Activated naive CD4-positive, alpha-beta T cell treated with anti-CD3 and anti-CD28 coated beads, Interleukin-2, amount 10 ng/mL, durations not matched to agents 7 days and 5 days (primary cell): ENCODE data around the gene CAMK2N2.

Experiments
- CTCF ChIA-PET: fragments of 350-600 bp; sonication (Branson Sonifier 250); formaldehyde crosslinking; loops from one replicate; lab custom pipeline; 2021; ENCODE audit warnings: antibody characterized with exemption; lab: Charles Lee
- DNase-seq: peaks from one replicate; pipeline ENCODE4 v3.0.0-alpha.2; 2020
- H3K27ac Mint-ChIP-seq: one replicate; pipeline ENCODE4 v1.8.0; 2021; ENCODE audit warnings: mild to moderate bottlenecking, moderate library complexity, mixed read lengths
- H3K27me3 Mint-ChIP-seq: one replicate; pipeline ENCODE4 v1.8.0; 2021; ENCODE audit warnings: mild to moderate bottlenecking, mixed read lengths
- H3K36me3 Mint-ChIP-seq: one replicate; pipeline ENCODE4 v1.8.0; 2021; ENCODE audit warnings: mixed read lengths
- H3K4me1 Mint-ChIP-seq: one replicate; pipeline ENCODE4 v1.8.0; 2021; ENCODE audit warnings: mixed read lengths
- H3K4me3 Mint-ChIP-seq: one replicate; pipeline ENCODE4 v1.8.0; 2021; ENCODE audit warnings: mild to moderate bottlenecking, moderate library complexity, mixed read lengths
- H3K9me3 Mint-ChIP-seq: one replicate; pipeline ENCODE4 v1.8.0; 2021; ENCODE audit warnings: mixed read lengths

The CAMK2N2 gene

GRCh38 chr3:184231671-184232070 lies 29.7 kb downstream of the CAMK2N2 start:
- H3K4me1 Mint-ChIP-seq: peaks cover 9% of the 10 kb centered on the region
- H3K4me3 Mint-ChIP-seq: peak overlapping the region; percentile 31
- peaks cover 84% of the 10 kb centered on the region for H3K27me3 Mint-ChIP-seq
- no peaks in the 10 kb centered on the region for H3K36me3 Mint-ChIP-seq
- DNase-seq: no peak
- CTCF ChIA-PET: interaction anchor here (0.5 kb wide), 1 partner anchor 20 kb away, joined by 3 read pairs; no protein-coding TSS in a partner anchor
- no peak overlapping the region for H3K27ac Mint-ChIP-seq
- no peaks in the 10 kb centered on the region for H3K9me3 Mint-ChIP-seq

DNA sequence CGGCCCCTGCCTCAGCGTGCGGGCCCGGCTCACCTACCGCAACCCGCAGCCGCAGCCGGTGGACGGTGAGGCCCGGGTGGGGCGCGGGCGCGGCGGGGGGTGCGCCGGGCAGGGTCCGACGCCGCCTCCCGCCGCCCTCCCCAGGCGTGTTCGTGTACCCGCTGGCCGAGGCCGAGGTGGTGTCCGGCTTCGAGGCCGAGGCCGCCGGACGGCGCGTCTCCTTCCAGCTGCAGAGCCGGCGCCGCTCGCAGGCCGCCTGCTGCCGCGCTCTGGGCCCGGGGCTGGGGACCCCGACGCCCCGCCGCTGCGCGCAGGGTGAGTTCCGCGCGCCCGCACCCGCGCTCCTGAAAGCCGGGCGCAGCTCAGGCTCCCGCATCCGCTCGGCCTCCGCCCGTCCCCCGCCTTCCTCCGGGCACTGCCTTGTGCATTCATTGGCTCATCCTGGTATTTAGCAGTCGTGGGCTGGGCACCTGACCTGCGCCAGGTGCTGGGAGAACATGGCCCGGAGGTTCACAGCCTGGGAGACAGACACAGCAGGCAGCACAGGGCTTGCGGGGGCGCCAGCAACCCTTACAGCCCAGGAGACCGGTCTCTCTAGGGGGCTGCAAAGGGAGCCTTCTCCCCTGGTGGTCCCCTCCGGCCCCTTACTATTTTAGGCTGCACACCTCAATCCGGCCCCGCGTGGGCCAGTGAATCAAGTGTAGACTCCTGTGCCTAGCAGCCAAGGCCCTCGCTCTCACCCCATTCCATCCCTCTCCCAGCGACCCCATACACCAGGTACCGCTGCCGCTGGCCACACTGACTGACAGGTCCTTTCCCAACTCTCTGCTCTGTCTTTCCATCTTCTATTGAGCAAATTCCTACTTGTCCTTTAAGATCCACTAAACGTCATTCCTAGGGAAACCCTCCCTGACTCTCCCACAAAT lies 30.5 kb downstream of the CAMK2N2 start:
- peaks cover 92% of the 10 kb centered on the region for H3K27me3 Mint-ChIP-seq
- peak overlapping the region; percentile 12 for H3K27ac Mint-ChIP-seq
- peaks cover 9% of the 10 kb centered on the region for H3K4me1 Mint-ChIP-seq
- no peaks in the 10 kb centered on the region for H3K9me3 Mint-ChIP-seq
- no peaks in the 10 kb centered on the region for H3K36me3 Mint-ChIP-seq
- DNase-seq: no peak
- peak overlapping the region; percentile 31 for H3K4me3 Mint-ChIP-seq
- CTCF ChIA-PET: interaction anchor here (0.5 to 0.9 kb wide), 3 partner anchors 19 to 61 kb away, joined by 3 read pairs; no protein-coding TSS in a partner anchor

DNA sequence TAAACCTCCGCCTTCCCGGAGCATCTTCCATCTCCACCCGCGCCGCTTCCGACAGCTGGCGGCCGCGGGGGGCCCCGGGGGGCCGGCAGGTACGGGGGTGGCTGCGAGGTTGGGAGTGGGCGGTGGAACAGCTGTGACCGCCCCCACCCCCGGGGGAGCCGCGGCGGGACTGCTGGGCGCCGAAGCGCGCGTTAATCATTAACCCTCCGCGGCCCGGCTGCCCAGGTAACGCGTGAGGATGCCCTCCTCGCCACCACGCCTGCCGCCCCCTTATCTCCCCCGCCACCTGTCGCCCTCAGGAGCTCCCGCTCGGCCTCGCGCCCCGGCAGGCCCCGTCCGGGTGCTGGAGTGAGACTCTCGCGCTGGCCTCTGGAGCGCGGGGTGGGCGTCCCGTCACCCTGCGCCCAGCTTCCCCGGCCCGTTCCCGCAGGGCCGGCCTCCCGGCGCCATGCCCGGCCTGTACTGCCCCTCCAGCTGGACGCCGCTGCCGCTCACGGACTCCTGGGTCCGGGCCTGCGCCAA lies 31.2 kb downstream of the CAMK2N2 start:
- CTCF ChIA-PET: interaction anchor here (0.7 to 5.1 kb wide), 3 partner anchors 9 to 62 kb away, joined by 3 to 58 read pairs (median 3); no protein-coding TSS in a partner anchor
- Mint-ChIP-seq H3K27me3 (peaks cover 93% of the 10 kb centered on the region), H3K36me3 (no peaks in the 10 kb centered on the region), H3K4me1 (peaks cover 9% of the 10 kb centered on the region), H3K9me3 (no peaks in the 10 kb centered on the region), H3K27ac (no peak overlapping the region), H3K4me3 (no peak overlapping the region)
- no peak for DNase-seq

GRCh38 chr3:184229394-184230080 lies 31.8 kb downstream of the CAMK2N2 start, which contains the start of gene VWA5B2:
Gene VWA5B2, plus strand, starts transcription at chr3:184229585. Its CDS starts 944 bp downstream, at chr3:184230529.
- CTCF ChIA-PET: interaction anchor here (0.9 to 5.1 kb wide), 4 partner anchors 10 to 142 kb away, joined by 3 to 58 read pairs (median 13); no protein-coding TSS in a partner anchor
- H3K4me3 Mint-ChIP-seq: peak within 1 kb of the TSS; percentile 53
- peaks cover 9% of the 10 kb centered on the region for H3K4me1 Mint-ChIP-seq
- H3K27me3 Mint-ChIP-seq: peaks cover 93% of the 10 kb centered on the region
- H3K9me3 Mint-ChIP-seq: no peaks in the 10 kb centered on the region
- DNase-seq: peak; percentile 74
- no peak within 1 kb of the TSS for H3K27ac Mint-ChIP-seq
- H3K36me3 Mint-ChIP-seq: no peaks in the 10 kb centered on the region

- CTCF ChIA-PET: interaction anchor here (0.8 to 5.1 kb wide), 26 partner anchors 11 to 1035 kb away, joined by 3 to 58 read pairs (median 6); partner anchors contain the start of genes ALG3, CAMK2N2 and EEF1AKMT4
- Mint-ChIP-seq H3K4me3 (peak overlapping the region; percentile 53), H3K9me3 (no peaks in the 10 kb centered on the region), H3K4me1 (peaks cover 9% of the 10 kb centered on the region), H3K27me3 (peaks cover 90% of the 10 kb centered on the region), H3K36me3 (no peaks in the 10 kb centered on the region), H3K27ac (no peak overlapping the region)
- DNase-seq: no peak
These were observed 32.8 kb downstream of the CAMK2N2 start for GRCh38 chr3:184228376-184229137.

GRCh38 chr3:184227481-184227935 lies 33.8 kb downstream of the CAMK2N2 start:
- CTCF ChIA-PET: interaction anchor here (0.7 to 5.1 kb wide), 42 partner anchors 9 to 1034 kb away, joined by 3 to 58 read pairs (median 4); partner anchors contain the start of genes ALG3, CAMK2N2, DVL3 and EEF1AKMT4
- Mint-ChIP-seq H3K4me1 (peaks cover 9% of the 10 kb centered on the region), H3K9me3 (no peaks in the 10 kb centered on the region), H3K4me3 (no peak overlapping the region), H3K27me3 (peaks cover 80% of the 10 kb centered on the region), H3K36me3 (no peaks in the 10 kb centered on the region), H3K27ac (no peak overlapping the region)
- DNase-seq: peak; percentile 67

DNA sequence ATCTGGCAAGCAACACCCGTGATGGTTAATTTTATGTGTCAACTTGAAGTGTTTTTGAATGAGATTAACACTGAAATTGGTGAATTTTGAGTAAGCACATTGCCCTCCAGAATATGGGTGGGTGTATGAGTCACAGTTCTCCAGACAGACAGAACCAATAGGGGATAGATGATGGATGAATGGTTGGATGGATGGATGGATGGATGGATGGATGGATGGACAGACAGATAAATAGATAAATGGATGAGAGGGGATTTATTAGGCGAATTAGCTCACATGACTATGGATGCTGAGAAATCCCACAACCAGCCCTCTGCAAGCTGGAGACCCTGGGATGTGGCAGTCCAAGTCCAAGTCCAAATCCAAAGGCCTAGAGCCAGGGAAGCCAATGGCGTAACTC lies 37.4 kb downstream of the CAMK2N2 start:
- H3K9me3 Mint-ChIP-seq: no peaks in the 10 kb centered on the region

DNA sequence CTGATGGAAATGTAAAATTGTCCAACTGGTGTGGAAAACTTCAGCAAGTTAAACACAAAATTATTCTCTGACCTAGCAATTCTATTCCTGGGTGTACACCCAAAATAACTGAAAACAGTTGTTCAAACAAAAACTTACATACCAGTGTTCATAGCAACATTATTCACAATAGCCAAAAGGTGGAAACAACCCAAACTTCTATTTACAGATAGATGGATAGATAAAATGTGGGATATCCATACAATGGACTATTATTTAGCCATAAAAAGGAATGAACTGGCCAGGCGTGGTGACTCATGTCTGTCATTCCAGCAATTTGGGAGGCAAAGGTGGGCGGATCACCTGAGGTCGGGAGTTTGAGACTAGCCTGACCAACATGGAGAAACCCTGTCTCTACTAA lies 38.8 kb downstream of the CAMK2N2 start:
- H3K27me3 Mint-ChIP-seq: peaks cover 31% of the 10 kb centered on the region
- CTCF ChIA-PET: no interaction called here

More for the DNA sequence above, 37.4 kb downstream of the CAMK2N2 start:
- Mint-ChIP-seq H3K27me3 (peaks cover 45% of the 10 kb centered on the region), H3K27ac (no peak overlapping the region), H3K36me3 (no peaks in the 10 kb centered on the region), H3K4me3 (no peak overlapping the region), H3K4me1 (peaks cover 2% of the 10 kb centered on the region)
- CTCF ChIA-PET: no interaction called here
- DNase-seq: no peak

GRCh38 chr3:184218814-184219213 lies 42.5 kb downstream of the CAMK2N2 start:
- Mint-ChIP-seq H3K4me1 (no peaks in the 10 kb centered on the region), H3K27me3 (peaks cover 4% of the 10 kb centered on the region), H3K36me3 (no peaks in the 10 kb centered on the region), H3K9me3 (no peaks in the 10 kb centered on the region), H3K27ac (no peak overlapping the region), H3K4me3 (no peak overlapping the region)
- no peak for DNase-seq
- CTCF ChIA-PET: interaction anchor here (1.5 kb wide), 1 partner anchor 8 kb away, joined by 5 read pairs; no protein-coding TSS in a partner anchor

More for the DNA sequence above, 38.8 kb downstream of the CAMK2N2 start:
- Mint-ChIP-seq H3K36me3 (no peaks in the 10 kb centered on the region), H3K4me3 (no peak overlapping the region), H3K9me3 (no peaks in the 10 kb centered on the region), H3K27ac (no peak overlapping the region), H3K4me1 (no peaks in the 10 kb centered on the region)
- no peak for DNase-seq

DNA sequence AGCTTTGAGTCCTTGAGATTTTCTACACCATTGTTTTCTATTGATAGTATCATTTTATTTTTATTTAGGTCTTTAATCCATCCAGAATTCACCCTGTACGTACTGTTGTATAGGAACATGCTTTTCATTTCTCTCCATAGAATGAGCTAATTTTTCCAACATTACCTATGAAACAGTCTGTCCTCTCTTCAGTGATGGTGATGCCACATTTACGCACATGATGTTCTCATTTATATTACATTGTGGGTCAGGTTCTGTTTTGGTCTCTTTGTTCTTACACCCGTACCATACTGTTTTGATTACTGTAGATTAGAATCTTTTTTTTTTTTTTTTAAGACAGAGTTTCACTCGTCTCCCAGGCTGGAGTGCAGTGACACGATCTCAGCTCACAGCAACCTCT lies 49.6 kb downstream of the CAMK2N2 start:
- H3K27ac Mint-ChIP-seq: no peak overlapping the region
- H3K9me3 Mint-ChIP-seq: no peaks in the 10 kb centered on the region
- H3K4me3 Mint-ChIP-seq: no peak overlapping the region
- H3K4me1 Mint-ChIP-seq: no peaks in the 10 kb centered on the region
- CTCF ChIA-PET: interaction anchor here (2.8 kb wide), 1 partner anchor 16 kb away, joined by 13 read pairs; no protein-coding TSS in a partner anchor
- H3K27me3 Mint-ChIP-seq: peaks cover 18% of the 10 kb centered on the region
- no peak for DNase-seq
- H3K36me3 Mint-ChIP-seq: no peaks in the 10 kb centered on the region

DNA sequence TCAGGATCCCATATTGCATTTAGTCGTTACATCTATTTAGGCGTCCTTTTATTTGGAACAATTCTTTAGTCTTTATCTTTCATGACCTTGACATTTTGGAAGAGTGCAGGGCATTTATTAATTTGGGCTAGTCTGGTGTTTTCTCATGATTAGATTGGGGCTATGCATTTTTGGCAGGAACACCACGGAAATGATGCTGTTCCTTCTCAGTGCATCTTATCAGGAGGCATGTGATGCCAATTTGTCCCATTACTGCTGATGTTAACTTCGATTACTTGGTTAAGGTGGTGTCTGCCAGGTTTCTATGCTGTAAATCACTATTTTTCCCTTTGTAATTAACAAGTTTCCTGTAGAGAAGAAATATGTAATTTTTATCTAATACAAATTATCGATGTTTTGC lies 50.1 kb downstream of the CAMK2N2 start:
- DNase-seq: no peak
- peaks cover 22% of the 10 kb centered on the region for H3K27me3 Mint-ChIP-seq
- H3K9me3 Mint-ChIP-seq: no peaks in the 10 kb centered on the region
- no peaks in the 10 kb centered on the region for H3K36me3 Mint-ChIP-seq
- H3K4me3 Mint-ChIP-seq: no peak overlapping the region
- H3K27ac Mint-ChIP-seq: no peak overlapping the region
- no peaks in the 10 kb centered on the region for H3K4me1 Mint-ChIP-seq
- CTCF ChIA-PET: interaction anchor here (2.8 kb wide), 1 partner anchor 17 kb away, joined by 13 read pairs; no protein-coding TSS in a partner anchor
